Measurements from ENCODE around the gene AGAP1.

GRCh38 chr2:236015171-236015570 is 521.3 kb downstream of the AGAP1 start:
- TF ChIP-seq, protein P1, sequence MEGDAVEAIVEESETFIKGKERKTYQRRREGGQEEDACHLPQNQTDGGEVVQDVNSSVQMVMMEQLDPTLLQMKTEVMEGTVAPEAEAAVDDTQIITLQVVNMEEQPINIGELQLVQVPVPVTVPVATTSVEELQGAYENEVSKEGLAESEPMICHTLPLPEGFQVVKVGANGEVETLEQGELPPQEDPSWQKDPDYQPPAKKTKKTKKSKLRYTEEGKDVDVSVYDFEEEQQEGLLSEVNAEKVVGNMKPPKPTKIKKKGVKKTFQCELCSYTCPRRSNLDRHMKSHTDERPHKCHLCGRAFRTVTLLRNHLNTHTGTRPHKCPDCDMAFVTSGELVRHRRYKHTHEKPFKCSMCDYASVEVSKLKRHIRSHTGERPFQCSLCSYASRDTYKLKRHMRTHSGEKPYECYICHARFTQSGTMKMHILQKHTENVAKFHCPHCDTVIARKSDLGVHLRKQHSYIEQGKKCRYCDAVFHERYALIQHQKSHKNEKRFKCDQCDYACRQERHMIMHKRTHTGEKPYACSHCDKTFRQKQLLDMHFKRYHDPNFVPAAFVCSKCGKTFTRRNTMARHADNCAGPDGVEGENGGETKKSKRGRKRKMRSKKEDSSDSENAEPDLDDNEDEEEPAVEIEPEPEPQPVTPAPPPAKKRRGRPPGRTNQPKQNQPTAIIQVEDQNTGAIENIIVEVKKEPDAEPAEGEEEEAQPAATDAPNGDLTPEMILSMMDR (IDR thresholded peaks at IDR 0.05) = no peak
- TF ChIP-seq POLR2A (IDR thresholded peaks at IDR 0.05) = no peak

Data from heart left ventricle (tissue), 13 donors.